Fibroblast of the aortic adventitia (primary cell): ENCODE data around the gene SLCO3A1. TPM values are rescaled to one million over a fixed set of nuclear protein-coding genes. Genes with fewer than 3 reads are reported as not detected.

Source experiments
- DNase-seq: peaks from one replicate; pipeline ENCODE4 v3.0.0-alpha.2; 2010; ENCODE audit warnings: low read depth
- H3K4me3 ChIP-seq: 2 replicates; pipeline ENCODE4 v1.5.1; 2011; ENCODE audit warnings: low read depth, mild to moderate bottlenecking, control low read depth, low read length, moderate library complexity
- CTCF ChIP-seq: IDR thresholded peaks from 2 replicates; pipeline ENCODE4 v1.5.1; 2011; ENCODE audit warnings: mild to moderate bottlenecking, low read length, control low read depth, inconsistent platforms; ENCODE audit not compliant: insufficient read depth
- total RNA-seq: library from RNA; depleted of rRNA; stranded (reverse); fragments of >200 nt; gene quantifications from 2 replicates; pipeline ENCODE4 v1.2.3, GENCODE V29; 2012; ENCODE audit warnings: low replicate concordance

Gene SLCO3A1
- total RNA-seq, 1 donor, result 8.9 TPM

- H3K4me3 ChIP-seq, result no peak overlapping the region
- no peak for DNase-seq
- TF ChIP-seq CTCF, result no peak
Observed at GRCh38 chr15:92076541-92076940, 223.0 kb downstream of the SLCO3A1 start.

GRCh38 chr15:92077353-92078085 is 224.0 kb downstream of the SLCO3A1 start:
- no peak overlapping the region for H3K4me3 ChIP-seq
- peak; percentile 74 for DNase-seq
- peak; percentile 86 for TF ChIP-seq CTCF

- TF ChIP-seq CTCF, result no peak
- no peak for DNase-seq
- H3K4me3 ChIP-seq, result no peak overlapping the region
Observed at GRCh38 chr15:92078270-92078669, 224.8 kb downstream of the SLCO3A1 start.

GRCh38 chr15:92079047-92079446 is 225.5 kb downstream of the SLCO3A1 start:
- DNase-seq, result no peak
- peak; percentile 34 for TF ChIP-seq CTCF
- H3K4me3 ChIP-seq, result no peak overlapping the region

GRCh38 chr15:92079647-92080255 is 226.2 kb downstream of the SLCO3A1 start:
- H3K4me3 ChIP-seq, result no peak overlapping the region
- no peak for DNase-seq
- TF ChIP-seq CTCF, result no peak

GRCh38 chr15:92082006-92082843 is 228.7 kb downstream of the SLCO3A1 start:
- TF ChIP-seq CTCF, result peak; percentile 90
- H3K4me3 ChIP-seq, result no peak overlapping the region
- peak; percentile 85 for DNase-seq
